ENCODE measurements around the gene TAAR9.

Gene TAAR9

GRCh38 chr6:132537977-132538376 is at the start of gene TAAR9:
Gene TAAR9, plus strand, starts transcription at chr6:132538277. Its CDS starts 13 bp downstream, at chr6:132538290.
- Mint-ChIP-seq H3K9me3 (no peaks in the 10 kb centered on the region), H3K36me3 (ENCODE audit: low read depth) (no peaks in the 10 kb centered on the region), H3K27ac (no peak within 1 kb of the TSS), H3K4me3 (no peak within 1 kb of the TSS), H3K27me3 (ENCODE audit: low read depth) (peaks cover 38% of the 10 kb centered on the region), H3K4me1 (ENCODE audit: low read depth) (no peaks in the 10 kb centered on the region)
- DNase-seq (ENCODE audit: low spot score), result no peak

GRCh38 chr6:132489376-132489775 is 48.7 kb upstream of the TAAR9 start:
- Mint-ChIP-seq H3K4me3 (no peak overlapping the region), H3K27me3 (ENCODE audit: low read depth) (peaks cover 5% of the 10 kb centered on the region), H3K9me3 (peaks cover 6% of the 10 kb centered on the region), H3K27ac (no peak overlapping the region), H3K36me3 (ENCODE audit: low read depth) (peaks cover 11% of the 10 kb centered on the region), H3K4me1 (ENCODE audit: low read depth) (peaks cover 16% of the 10 kb centered on the region)
- no peak for DNase-seq (ENCODE audit: low spot score)

GRCh38 chr6:132490024-132490423 is 48.1 kb upstream of the TAAR9 start:
- peaks cover 17% of the 10 kb centered on the region for H3K36me3 Mint-ChIP-seq (ENCODE audit: low read depth)
- H3K9me3 Mint-ChIP-seq, result peaks cover 11% of the 10 kb centered on the region
- no peak overlapping the region for H3K27ac Mint-ChIP-seq
- peaks cover 5% of the 10 kb centered on the region for H3K27me3 Mint-ChIP-seq (ENCODE audit: low read depth)
- DNase-seq (ENCODE audit: low spot score), result no peak
- H3K4me3 Mint-ChIP-seq, result no peak overlapping the region
- peaks cover 23% of the 10 kb centered on the region for H3K4me1 Mint-ChIP-seq (ENCODE audit: low read depth)

- no peak overlapping the region for H3K4me3 Mint-ChIP-seq
Measured at GRCh38 chr6:132490478-132491204, 47.4 kb upstream of the TAAR9 start.

GRCh38 chr6:132491303-132491702 is 46.8 kb upstream of the TAAR9 start:
- Mint-ChIP-seq H3K9me3 (peaks cover 11% of the 10 kb centered on the region), H3K4me3 (no peak overlapping the region), H3K27me3 (ENCODE audit: low read depth) (peaks cover 5% of the 10 kb centered on the region), H3K4me1 (ENCODE audit: low read depth) (peaks cover 34% of the 10 kb centered on the region), H3K36me3 (ENCODE audit: low read depth) (peaks cover 17% of the 10 kb centered on the region), H3K27ac (no peak overlapping the region)
- DNase-seq (ENCODE audit: low spot score), result no peak

More at GRCh38 chr6:132490478-132491204, 47.4 kb upstream of the TAAR9 start:
- no peak overlapping the region for H3K27ac Mint-ChIP-seq
- peaks cover 17% of the 10 kb centered on the region for H3K36me3 Mint-ChIP-seq (ENCODE audit: low read depth)
- H3K27me3 Mint-ChIP-seq (ENCODE audit: low read depth), result peaks cover 5% of the 10 kb centered on the region
- DNase-seq (ENCODE audit: low spot score), result no peak
- peaks cover 29% of the 10 kb centered on the region for H3K4me1 Mint-ChIP-seq (ENCODE audit: low read depth)
- peaks cover 11% of the 10 kb centered on the region for H3K9me3 Mint-ChIP-seq

- DNase-seq (ENCODE audit: low spot score), result no peak
- H3K9me3 Mint-ChIP-seq, result peaks cover 11% of the 10 kb centered on the region
- peaks cover 17% of the 10 kb centered on the region for H3K36me3 Mint-ChIP-seq (ENCODE audit: low read depth)
- peaks cover 4% of the 10 kb centered on the region for H3K27me3 Mint-ChIP-seq (ENCODE audit: low read depth)
- peaks cover 37% of the 10 kb centered on the region for H3K4me1 Mint-ChIP-seq (ENCODE audit: low read depth)
- no peak overlapping the region for H3K4me3 Mint-ChIP-seq
- no peak overlapping the region for H3K27ac Mint-ChIP-seq
Measured at GRCh38 chr6:132491881-132492280, 46.2 kb upstream of the TAAR9 start.

GRCh38 chr6:132494954-132495353 is 43.1 kb upstream of the TAAR9 start:
- DNase-seq (ENCODE audit: low spot score), result no peak
- Mint-ChIP-seq H3K27me3 (ENCODE audit: low read depth) (no peaks in the 10 kb centered on the region), H3K27ac (peak overlapping the region; percentile 9), H3K4me3 (peak overlapping the region; percentile 29), H3K9me3 (peaks cover 11% of the 10 kb centered on the region), H3K36me3 (ENCODE audit: low read depth) (peaks cover 32% of the 10 kb centered on the region), H3K4me1 (ENCODE audit: low read depth) (peaks cover 39% of the 10 kb centered on the region)

- Mint-ChIP-seq H3K27me3 (ENCODE audit: low read depth) (no peaks in the 10 kb centered on the region), H3K9me3 (peaks cover 11% of the 10 kb centered on the region), H3K27ac (peak overlapping the region; percentile 42), H3K4me1 (ENCODE audit: low read depth) (peaks cover 41% of the 10 kb centered on the region), H3K36me3 (ENCODE audit: low read depth) (peaks cover 38% of the 10 kb centered on the region), H3K4me3 (peak overlapping the region; percentile 66)
- no peak for DNase-seq (ENCODE audit: low spot score)
Measured at GRCh38 chr6:132495604-132496079, 42.4 kb upstream of the TAAR9 start.

GRCh38 chr6:132496519-132497180 is 41.4 kb upstream of the TAAR9 start:
- no peak for DNase-seq (ENCODE audit: low spot score)
- Mint-ChIP-seq H3K4me1 (ENCODE audit: low read depth) (peaks cover 41% of the 10 kb centered on the region), H3K9me3 (peaks cover 11% of the 10 kb centered on the region), H3K27ac (no peak overlapping the region), H3K27me3 (ENCODE audit: low read depth) (no peaks in the 10 kb centered on the region), H3K36me3 (ENCODE audit: low read depth) (peaks cover 43% of the 10 kb centered on the region), H3K4me3 (no peak overlapping the region)

GRCh38 chr6:132498638-132499037 is 39.4 kb upstream of the TAAR9 start:
- Mint-ChIP-seq H3K9me3 (peaks cover 9% of the 10 kb centered on the region), H3K27me3 (ENCODE audit: low read depth) (no peaks in the 10 kb centered on the region), H3K4me3 (no peak overlapping the region), H3K4me1 (ENCODE audit: low read depth) (peaks cover 40% of the 10 kb centered on the region), H3K36me3 (ENCODE audit: low read depth) (peaks cover 39% of the 10 kb centered on the region), H3K27ac (no peak overlapping the region)
- DNase-seq (ENCODE audit: low spot score), result no peak

- no peak for DNase-seq (ENCODE audit: low spot score)
- Mint-ChIP-seq H3K4me3 (no peak overlapping the region), H3K9me3 (peaks cover 1% of the 10 kb centered on the region), H3K36me3 (ENCODE audit: low read depth) (peaks cover 29% of the 10 kb centered on the region), H3K27ac (no peak overlapping the region), H3K4me1 (ENCODE audit: low read depth) (peaks cover 33% of the 10 kb centered on the region), H3K27me3 (ENCODE audit: low read depth) (no peaks in the 10 kb centered on the region)
Measured at GRCh38 chr6:132499757-132500156, 38.3 kb upstream of the TAAR9 start.

GRCh38 chr6:132504757-132505156 is 33.3 kb upstream of the TAAR9 start:
- Mint-ChIP-seq H3K27me3 (ENCODE audit: low read depth) (peaks cover 2% of the 10 kb centered on the region), H3K9me3 (no peaks in the 10 kb centered on the region), H3K4me3 (no peak overlapping the region), H3K27ac (no peak overlapping the region), H3K36me3 (ENCODE audit: low read depth) (peaks cover 16% of the 10 kb centered on the region), H3K4me1 (ENCODE audit: low read depth) (peaks cover 10% of the 10 kb centered on the region)
- DNase-seq (ENCODE audit: low spot score), result no peak

GRCh38 chr6:132505158-132505557 is 32.9 kb upstream of the TAAR9 start:
- Mint-ChIP-seq H3K27me3 (ENCODE audit: low read depth) (peaks cover 2% of the 10 kb centered on the region), H3K27ac (no peak overlapping the region), H3K36me3 (ENCODE audit: low read depth) (peaks cover 12% of the 10 kb centered on the region), H3K9me3 (no peaks in the 10 kb centered on the region), H3K4me1 (ENCODE audit: low read depth) (peaks cover 6% of the 10 kb centered on the region), H3K4me3 (no peak overlapping the region)
- DNase-seq (ENCODE audit: low spot score), result no peak

GRCh38 chr6:132506461-132506860 is 31.6 kb upstream of the TAAR9 start:
- Mint-ChIP-seq H3K9me3 (no peaks in the 10 kb centered on the region), H3K4me1 (ENCODE audit: low read depth) (peaks cover 13% of the 10 kb centered on the region), H3K27ac (no peak overlapping the region), H3K4me3 (no peak overlapping the region), H3K27me3 (ENCODE audit: low read depth) (peaks cover 2% of the 10 kb centered on the region), H3K36me3 (ENCODE audit: low read depth) (peaks cover 6% of the 10 kb centered on the region)
- no peak for DNase-seq (ENCODE audit: low spot score)

Measured in T-helper 2 cell treated with Interferon-gamma antibody and Interleukin-4, amounts not matched to agents 5 μg/mL and 100 μg/mL, for 36 hours (primary cell).